Breast epithelium (tissue), 4 donors: Measurements from ENCODE around the gene IGDCC3. TPM values are rescaled to one million over a fixed set of nuclear protein-coding genes. Genes with fewer than 3 reads are reported as not detected.

ENCODE experiments used
- DNase-seq, 2 donors: peaks; one replicate each; pipeline ENCODE4 v3.0.0-alpha.2; 2019; ENCODE audit warnings: low spot score in 2 of 2
- H3K27ac ChIP-seq, 2 donors: fragments of 200-600 bp; sonication (generic) in 1 of 2; one replicate each; pipeline ENCODE4 v1.5.1; 2016 to 2019; ENCODE audit warnings: mild to moderate bottlenecking in 1 of 2
- H3K27me3 ChIP-seq, 2 donors: fragments of 200-600 bp; sonication (generic) in 1 of 2; one replicate each; pipeline versions ENCODE4 v1.5.1 to v1.6.0; 2017 to 2019; ENCODE audit warnings: control low read depth in 1 of 2, mild to moderate bottlenecking in 1 of 2
- H3K36me3 ChIP-seq: fragments of 200-600 bp; one replicate; pipeline ENCODE4 v1.5.1; 2019
- H3K4me1 ChIP-seq, 2 donors: fragments of 200-600 bp; sonication (generic); one replicate each; pipeline ENCODE4 v1.5.1; 2016 to 2019; ENCODE audit warnings: control low read depth in 1 of 2
- H3K4me3 ChIP-seq, 3 donors: fragments of 200-600 bp; sonication (generic); 1 replicate in 2 of 3; 2 replicates in 1 of 3; pipeline ENCODE4 v1.5.1; 2016 to 2019; ENCODE audit warnings: mild to moderate bottlenecking in 3 of 3, moderate library complexity in 2 of 3
- H3K9me3 ChIP-seq, 2 donors: fragments of 200-600 bp; sonication (generic) in 1 of 2; one replicate each; pipeline ENCODE4 v1.5.1; 2016 to 2019; ENCODE audit warnings: control low read depth in 1 of 2
- CTCF ChIP-seq, 3 donors: fragments of 450-650 bp; IDR thresholded peaks; one replicate each; pipeline ENCODE4 v1.5.1; 2016 to 2017; ENCODE audit warnings: antibody characterized with exemption in 3 of 3, mild to moderate bottlenecking in 3 of 3, moderate library complexity in 3 of 3
- POLR2A ChIP-seq: fragments of 450-650 bp; IDR thresholded peaks from one replicate; pipeline ENCODE4 v1.6.1; 2016; ENCODE audit warnings: antibody characterized with exemption, mild to moderate bottlenecking, moderate library complexity
- POLR2AphosphoS5 ChIP-seq, 3 donors: sonication (generic); formaldehyde crosslinking; IDR thresholded peaks; one replicate each; pipeline ENCODE4 v1.6.1; 2017; ENCODE audit warnings: antibody characterized with exemption in 3 of 3
- intact Hi-C: fragments of 100-400 bp; cut with DNase I; formaldehyde crosslinking; loops from one replicate; pipeline ENCODE4 v1.15.1; 2023; ENCODE audit warnings: low total_unique reads
- total RNA-seq, 3 donors: library from RNA; depleted of rRNA; stranded (reverse); fragments of >200 nt; gene quantifications; one replicate each; pipeline ENCODE4 v1.1.0, GENCODE V29; 2016

Gene IGDCC3
- total RNA-seq, 3 donors from 2014 or later, result 0.33 to 1.8 TPM; not detected in 1

- Histone ChIP-seq H3K36me3 (no peaks in the 10 kb centered on the region), H3K4me3 (no peak overlapping the region), H3K9me3 (no peaks in the 10 kb centered on the region), H3K27ac (no peak overlapping the region), H3K4me1 (no peaks in the 10 kb centered on the region), H3K27me3 (no peaks in the 10 kb centered on the region)
- no peak for DNase-seq
- intact Hi-C loops, result loop anchor here (2.0 kb wide), 1 partner anchor 48 kb away; the partner anchor contains the start of gene IGDCC3
- TF ChIP-seq CTCF (IDR thresholded peaks at IDR 0.05), result no peak
- no peak for TF ChIP-seq POLR2AphosphoS5 (IDR thresholded peaks at IDR 0.05)
- TF ChIP-seq POLR2A, result no peak
Measured at GRCh38 chr15:65330934-65331645, 46.7 kb downstream of the IGDCC3 start.

GRCh38 chr15:65329984-65330735 is 47.6 kb downstream of the IGDCC3 start:
- TF ChIP-seq POLR2A, result no peak
- TF ChIP-seq CTCF (IDR thresholded peaks at IDR 0.05), result no peak
- TF ChIP-seq POLR2AphosphoS5 (IDR thresholded peaks at IDR 0.05), result no peak
- intact Hi-C loops, result loop anchor here (2.0 kb wide), 1 partner anchor 49 kb away; the partner anchor contains the start of gene IGDCC3
- no peaks in the 10 kb centered on the region for H3K9me3 ChIP-seq
- DNase-seq, result no peak
- no peak overlapping the region for H3K4me3 ChIP-seq
- H3K27ac ChIP-seq, result no peak overlapping the region
- H3K36me3 ChIP-seq, result no peaks in the 10 kb centered on the region
- H3K27me3 ChIP-seq, result no peaks in the 10 kb centered on the region
- H3K4me1 ChIP-seq, result no peaks in the 10 kb centered on the region

GRCh38 chr15:65329288-65329983 is 48.4 kb downstream of the IGDCC3 start:
- H3K27me3 ChIP-seq, result no peaks in the 10 kb centered on the region
- H3K36me3 ChIP-seq, result no peaks in the 10 kb centered on the region
- H3K4me1 ChIP-seq, result no peaks in the 10 kb centered on the region
- no peak for DNase-seq
- no peak overlapping the region for H3K27ac ChIP-seq
- no peak overlapping the region for H3K4me3 ChIP-seq
- intact Hi-C loops, result no loop called here
- no peaks in the 10 kb centered on the region for H3K9me3 ChIP-seq
- TF ChIP-seq POLR2AphosphoS5 (IDR thresholded peaks at IDR 0.05) (no peak), CTCF (IDR thresholded peaks at IDR 0.05) (no peak), POLR2A (no peak)

- Histone ChIP-seq H3K27ac (no peak overlapping the region), H3K9me3 (no peaks in the 10 kb centered on the region), H3K27me3 (no peaks in the 10 kb centered on the region), H3K36me3 (no peaks in the 10 kb centered on the region), H3K4me1 (no peaks in the 10 kb centered on the region), H3K4me3 (no peak overlapping the region)
- TF ChIP-seq CTCF (IDR thresholded peaks at IDR 0.05) (no peak), POLR2AphosphoS5 (IDR thresholded peaks at IDR 0.05) (no peak), POLR2A (no peak)
- no peak for DNase-seq
- intact Hi-C loops, result no loop called here
Measured at GRCh38 chr15:65328506-65329287, 49.1 kb downstream of the IGDCC3 start.
